ENCODE measurements around the gene COG2. TPM values are rescaled to one million over a fixed set of nuclear protein-coding genes. Genes with fewer than 3 reads are reported as not detected.

The COG2 gene
- total RNA-seq, 1 donor from 2014 or later, result 20.4 TPM

GRCh38 chr1:230701895-230702768 is 59.9 kb downstream of the COG2 start:
- Histone ChIP-seq H3K4me3 (no peak overlapping the region), H3K27me3 (no peaks in the 10 kb centered on the region), H3K4me1 (no peaks in the 10 kb centered on the region), H3K9me3 (no peaks in the 10 kb centered on the region), H3K36me3 (no peaks in the 10 kb centered on the region), H3K27ac (no peak overlapping the region)
- intact Hi-C loops (cut with DNase I), result no loop called here
- no peak for TF ChIP-seq POLR2AphosphoS5 (IDR thresholded peaks at IDR 0.05; ENCODE audit: insufficient read depth in 1 of 2, low read depth in 1 of 2)
- TF ChIP-seq, protein P1, sequence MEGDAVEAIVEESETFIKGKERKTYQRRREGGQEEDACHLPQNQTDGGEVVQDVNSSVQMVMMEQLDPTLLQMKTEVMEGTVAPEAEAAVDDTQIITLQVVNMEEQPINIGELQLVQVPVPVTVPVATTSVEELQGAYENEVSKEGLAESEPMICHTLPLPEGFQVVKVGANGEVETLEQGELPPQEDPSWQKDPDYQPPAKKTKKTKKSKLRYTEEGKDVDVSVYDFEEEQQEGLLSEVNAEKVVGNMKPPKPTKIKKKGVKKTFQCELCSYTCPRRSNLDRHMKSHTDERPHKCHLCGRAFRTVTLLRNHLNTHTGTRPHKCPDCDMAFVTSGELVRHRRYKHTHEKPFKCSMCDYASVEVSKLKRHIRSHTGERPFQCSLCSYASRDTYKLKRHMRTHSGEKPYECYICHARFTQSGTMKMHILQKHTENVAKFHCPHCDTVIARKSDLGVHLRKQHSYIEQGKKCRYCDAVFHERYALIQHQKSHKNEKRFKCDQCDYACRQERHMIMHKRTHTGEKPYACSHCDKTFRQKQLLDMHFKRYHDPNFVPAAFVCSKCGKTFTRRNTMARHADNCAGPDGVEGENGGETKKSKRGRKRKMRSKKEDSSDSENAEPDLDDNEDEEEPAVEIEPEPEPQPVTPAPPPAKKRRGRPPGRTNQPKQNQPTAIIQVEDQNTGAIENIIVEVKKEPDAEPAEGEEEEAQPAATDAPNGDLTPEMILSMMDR (IDR thresholded peaks at IDR 0.05), result no peak
- no peak for TF ChIP-seq POLR2A (IDR thresholded peaks at IDR 0.05)
- DNase-seq (ENCODE audit: extremely low spot score in 2 of 2), result no peak

- DNase-seq (ENCODE audit: extremely low spot score in 2 of 2), result no peak
Observed at GRCh38 chr1:230702934-230703678, 60.8 kb downstream of the COG2 start.

GRCh38 chr1:230703679-230704385 is 61.6 kb downstream of the COG2 start:
- no peak for DNase-seq (ENCODE audit: extremely low spot score in 2 of 2)
- intact Hi-C loops (cut with DNase I), result no loop called here
- Histone ChIP-seq H3K4me1 (no peaks in the 10 kb centered on the region), H3K27me3 (no peaks in the 10 kb centered on the region), H3K9me3 (no peaks in the 10 kb centered on the region), H3K4me3 (no peak overlapping the region), H3K36me3 (no peaks in the 10 kb centered on the region), H3K27ac (no peak overlapping the region)
- TF ChIP-seq, protein P1 (IDR thresholded peaks at IDR 0.05), result no peak
- TF ChIP-seq POLR2A (IDR thresholded peaks at IDR 0.05), result no peak
- TF ChIP-seq POLR2AphosphoS5 (IDR thresholded peaks at IDR 0.05; ENCODE audit: insufficient read depth in 1 of 2, low read depth in 1 of 2), result no peak

More at GRCh38 chr1:230702934-230703678, 60.8 kb downstream of the COG2 start:
- H3K27ac ChIP-seq, result no peak overlapping the region
- intact Hi-C loops (cut with DNase I), result no loop called here
- H3K9me3 ChIP-seq, result no peaks in the 10 kb centered on the region
- H3K4me1 ChIP-seq, result no peaks in the 10 kb centered on the region
- no peak overlapping the region for H3K4me3 ChIP-seq
- TF ChIP-seq, protein P1 (IDR thresholded peaks at IDR 0.05), result no peak
- TF ChIP-seq POLR2A (IDR thresholded peaks at IDR 0.05) (no peak), POLR2AphosphoS5 (IDR thresholded peaks at IDR 0.05; ENCODE audit: insufficient read depth in 1 of 2, low read depth in 1 of 2) (no peak)
- no peaks in the 10 kb centered on the region for H3K27me3 ChIP-seq
- no peaks in the 10 kb centered on the region for H3K36me3 ChIP-seq

DNA sequence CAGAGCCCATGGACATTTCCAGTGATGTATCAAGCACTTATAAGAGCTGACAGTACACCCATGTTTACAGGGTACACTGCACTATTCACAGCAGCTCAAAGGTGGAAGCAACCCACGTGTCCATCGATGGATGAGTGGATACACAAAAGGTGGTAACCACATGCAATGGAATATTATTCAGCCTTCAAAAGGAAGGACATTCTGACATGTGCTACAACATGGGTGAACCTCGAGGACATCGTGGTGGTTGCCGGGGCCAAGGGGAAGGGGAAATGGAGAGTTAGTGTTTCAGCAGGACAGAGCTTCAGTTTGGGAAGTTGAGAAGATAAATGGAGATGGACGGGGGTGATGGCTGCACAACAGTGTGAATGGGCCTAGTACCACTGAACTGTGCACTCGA is 62.5 kb downstream of the COG2 start:
- no peak for DNase-seq (ENCODE audit: extremely low spot score in 2 of 2)
- no peaks in the 10 kb centered on the region for H3K36me3 ChIP-seq
- H3K9me3 ChIP-seq, result no peaks in the 10 kb centered on the region
- no peaks in the 10 kb centered on the region for H3K27me3 ChIP-seq
- intact Hi-C loops (cut with DNase I), result no loop called here
- no peaks in the 10 kb centered on the region for H3K4me1 ChIP-seq
- H3K27ac ChIP-seq, result no peak overlapping the region
- no peak overlapping the region for H3K4me3 ChIP-seq
- no peak for TF ChIP-seq POLR2A (IDR thresholded peaks at IDR 0.05)
- no peak for TF ChIP-seq POLR2AphosphoS5 (IDR thresholded peaks at IDR 0.05; ENCODE audit: insufficient read depth in 1 of 2, low read depth in 1 of 2)

GRCh38 chr1:230705289-230706019 is 63.2 kb downstream of the COG2 start:
- intact Hi-C loops (cut with DNase I), result no loop called here
- no peaks in the 10 kb centered on the region for H3K9me3 ChIP-seq
- TF ChIP-seq POLR2AphosphoS5 (IDR thresholded peaks at IDR 0.05; ENCODE audit: insufficient read depth in 1 of 2, low read depth in 1 of 2) (no peak), POLR2A (IDR thresholded peaks at IDR 0.05) (no peak)
- TF ChIP-seq, protein P1 (IDR thresholded peaks at IDR 0.05), result no peak
- H3K4me3 ChIP-seq, result no peak overlapping the region
- H3K36me3 ChIP-seq, result no peaks in the 10 kb centered on the region
- no peak for DNase-seq (ENCODE audit: extremely low spot score in 2 of 2)
- no peaks in the 10 kb centered on the region for H3K4me1 ChIP-seq
- H3K27ac ChIP-seq, result no peak overlapping the region
- no peaks in the 10 kb centered on the region for H3K27me3 ChIP-seq
